A549 (cell line): ENCODE results near the gene LSS. TPM values are rescaled to one million over a fixed set of nuclear protein-coding genes. Genes with fewer than 3 reads are reported as not detected.
A peak's percentile ranks its signal among the peaks of the same experiment; 100 is the strongest.

Source experiments
- ATAC-seq, 2 experiments: fragments of 200-7000 bp in 1 of 2; fragments of >200 bp in 1 of 2; cut with Nextera tagmentation in 1 of 2; cut with Tn5 transposase in 1 of 2; 3 replicates each; pipeline versions ENCODE4 v1.8.0 to v1.9.1; 2018 to 2020; ENCODE audit warnings: mild to moderate bottlenecking in 1 of 2, moderate library complexity in 1 of 2
- CTCF ChIA-PET: fragments of 300-600 bp; sonication (Branson Sonifier 250); formaldehyde crosslinking; extraction: SDS; loops from one replicate; lab custom pipeline; 2021; ENCODE audit warnings: antibody characterized with exemption, inconsistent platforms; lab: Yijun Ruan, JAX
- POLR2A ChIA-PET: fragments of 350-600 bp; formaldehyde crosslinking; extraction: SDS; loops from one replicate; lab custom pipeline; 2021; ENCODE audit warnings: antibody characterized with exemption, inconsistent platforms; lab: Yijun Ruan, JAX
- DNase-seq, 2 experiments: peaks; one replicate each; pipeline versions ENCODE4 v3.0.0 to v3.0.0-alpha.2; 2011 to 2016; ENCODE audit warnings: low read depth in 1 of 2, low spot score in 1 of 2
- FAIRE-seq: peaks from 2 replicates; lab custom pipeline; 2011; peaks lifted over from hg19 to GRCh38; lab: Jason Lieb, UNC
- H3K27ac ChIP-seq, 2 experiments: fragments of >200 bp; sonication (Bioruptor Twin); formaldehyde crosslinking; 3 replicates each; pipeline ENCODE4 v1.5.1; 2016 to 2017
- H3K4me1 ChIP-seq: fragments of >200 bp; sonication (Bioruptor Twin); formaldehyde crosslinking; 3 replicates; pipeline ENCODE4 v1.6.1; 2016
- H3K4me2 ChIP-seq: fragments of >200 bp; sonication (Bioruptor Twin); formaldehyde crosslinking; 3 replicates; pipeline ENCODE4 v1.6.1; 2016
- H3K4me3 ChIP-seq: fragments of >200 bp; sonication (Bioruptor Twin); formaldehyde crosslinking; 3 replicates; pipeline ENCODE4 v1.5.1; 2016
- H3K9me3 ChIP-seq: fragments of >200 bp; sonication (Bioruptor Twin); formaldehyde crosslinking; 3 replicates; pipeline ENCODE4 v1.6.1; 2016
- BCL3 ChIP-seq: fragments of >200 bp; sonication (Bioruptor Twin); formaldehyde crosslinking; IDR thresholded peaks from 3 replicates; pipeline ENCODE4 v1.6.1; 2016
- CBX8 ChIP-seq: fragments of 200-600 bp; sonication (generic); IDR thresholded peaks from 2 replicates; pipeline ENCODE4 v1.6.1; 2016
- CEBPB ChIP-seq, 2 experiments: fragments of >200 bp in 1 of 2; sonication (Bioruptor Twin) in 1 of 2; formaldehyde crosslinking in 1 of 2; IDR thresholded peaks; 2 replicates each; pipeline ENCODE4 v1.6.1; 2012 to 2016
- CHD2 ChIP-seq: fragments of 150-350 bp; IDR thresholded peaks from 2 replicates; pipeline ENCODE4 v1.6.1; 2014; ENCODE audit warnings: low read length; ENCODE audit not compliant: partially characterized antibody
- CHD4 ChIP-seq: fragments of 200-600 bp; sonication (generic); IDR thresholded peaks from 2 replicates; pipeline ENCODE4 v1.6.1; 2016; ENCODE audit warnings: antibody characterized with exemption, mild to moderate bottlenecking, borderline replicate concordance
- EP300 ChIP-seq, 2 experiments: fragments of >200 bp; sonication (Bioruptor Twin); formaldehyde crosslinking; IDR thresholded peaks; 2 replicates in 1 of 2; 3 replicates in 1 of 2; pipeline ENCODE4 v1.6.1; 2016 to 2017
- FOSL2 ChIP-seq, 2 experiments: fragments of 450-650 bp in 1 of 2; fragments of >200 bp in 1 of 2; sonication (Bioruptor Twin) in 1 of 2; formaldehyde crosslinking; IDR thresholded peaks; 2 replicates each; pipeline versions ENCODE4 v1.5.0 to v1.6.1; 2016 to 2020; ENCODE audit warnings: mild to moderate bottlenecking in 1 of 2, moderate library complexity in 1 of 2
- HEYL ChIP-seq: fragments of 250-450 bp; sonication (Bioruptor Pico); IDR thresholded peaks from 2 replicates; pipeline ENCODE4 v1.8.0; 2021; ENCODE audit warnings: mild to moderate bottlenecking, moderate library complexity
- HMGXB4 ChIP-seq: fragments of 250-450 bp; sonication (Bioruptor Pico); IDR thresholded peaks from 2 replicates; pipeline ENCODE4 v1.5.0; 2021; ENCODE audit warnings: mild to moderate bottlenecking, moderate library complexity, borderline replicate concordance
- JUNB ChIP-seq: fragments of >200 bp; sonication (Bioruptor Twin); formaldehyde crosslinking; IDR thresholded peaks from 2 replicates; pipeline ENCODE4 v1.6.1; 2016
- KDM1A ChIP-seq: fragments of 200-600 bp; sonication (generic); IDR thresholded peaks from 2 replicates; pipeline ENCODE4 v1.6.1; 2016; ENCODE audit warnings: low read depth, mild to moderate bottlenecking
- MAFK ChIP-seq: fragments of 450-650 bp; IDR thresholded peaks from 2 replicates; pipeline ENCODE4 v1.6.1; 2014; ENCODE audit not compliant: partially characterized antibody
- MAZ ChIP-seq: fragments of 150-350 bp; IDR thresholded peaks from 2 replicates; pipeline ENCODE4 v1.6.1; 2014; ENCODE audit warnings: antibody characterized with exemption, low read depth, low read length, borderline replicate concordance
- NR3C1 ChIP-seq: fragments of >200 bp; sonication (Bioruptor Twin); formaldehyde crosslinking; IDR thresholded peaks from 3 replicates; pipeline ENCODE4 v1.6.1; 2017
- PHF8 ChIP-seq: fragments of 200-600 bp; sonication (generic); IDR thresholded peaks from 2 replicates; pipeline ENCODE4 v1.6.1; 2016; ENCODE audit warnings: low read depth, mild to moderate bottlenecking, antibody characterized with exemption, moderate library complexity, borderline replicate concordance
- RCOR1 ChIP-seq: fragments of 150-350 bp; IDR thresholded peaks from 2 replicates; pipeline ENCODE4 v1.6.1; 2014; ENCODE audit warnings: antibody characterized with exemption, low read length, low read depth
- RFX5 ChIP-seq: fragments of 450-650 bp; IDR thresholded peaks from 2 replicates; pipeline ENCODE4 v1.7.1; 2014; ENCODE audit warnings: antibody characterized with exemption, mild to moderate bottlenecking, moderate library complexity
- SREBF2 ChIP-seq: fragments of 450-650 bp; IDR thresholded peaks from 2 replicates; pipeline ENCODE4 v1.6.1; 2014; ENCODE audit warnings: mild to moderate bottlenecking, moderate library complexity
- TFCP2L1 ChIP-seq: fragments of 250-450 bp; sonication (Bioruptor Pico); IDR thresholded peaks from 2 replicates; pipeline ENCODE4 v1.5.0; 2021; ENCODE audit warnings: mild to moderate bottlenecking
- ZC3H11A ChIP-seq: fragments of 450-650 bp; IDR thresholded peaks from 2 replicates; pipeline ENCODE4 v1.6.1; 2014; ENCODE audit warnings: antibody characterized with exemption, mild to moderate bottlenecking
- ZFP36 ChIP-seq: fragments of 450-650 bp; IDR thresholded peaks from 2 replicates; pipeline ENCODE4 v1.6.1; 2014; ENCODE audit warnings: borderline replicate concordance; ENCODE audit not compliant: partially characterized antibody
- WGBS: methylation state at CpG from one replicate; pipeline ENCODE4 v1.1.6; 2017; ENCODE audit errors: missing lambda C conversion rate; 5-methylcytosine and 5-hydroxymethylcytosine counted together
- polyA plus RNA-seq, 4 experiments: library from polyadenylated mRNA; depleted of rRNA in 3 of 4; stranded (reverse); fragments of >200 nt; fragmentation: RNase III in 1 of 4; extraction: RNeasy Plus Mini Kit Qiagen cat#74134 plus additional on column Dnase treatment in 1 of 4; gene quantifications; 2 replicates in 3 of 4; 3 replicates in 1 of 4; pipeline ENCODE4 v1.2.3, GENCODE V29; 2011 to 2017
- TF ChIP-seq, protein P1 (sequence below): fragments of 450-650 bp; IDR thresholded peaks from 2 replicates; pipeline ENCODE4 v1.6.1; 2014; ENCODE audit warnings: antibody characterized with exemption
- TF ChIP-seq, protein P2 (sequence below): fragments of 250-450 bp; sonication (Bioruptor Pico); IDR thresholded peaks from 2 replicates; pipeline ENCODE4 v1.5.0; 2020; ENCODE audit warnings: low read depth, mild to moderate bottlenecking, moderate library complexity
- TF ChIP-seq, protein P3 (sequence below): fragments of 150-350 bp; IDR thresholded peaks from 2 replicates; pipeline ENCODE4 v1.6.1; 2014; ENCODE audit warnings: low read depth, mild to moderate bottlenecking, low read length

LSS gene
- polyA plus RNA-seq, 2 of the 4 experiments (the other 2 are of a cell fraction), result 9.5 to 22.0 TPM

- Histone ChIP-seq H3K4me2 (peak overlapping the region; percentile 81; the same call in 1 of the 3 replicates), H3K9me3 (no peaks in the 10 kb centered on the region), H3K4me3 (no peak overlapping the region), H3K4me1 (no peaks in the 10 kb centered on the region), H3K27ac (peak overlapping the region in 1 of 2 experiments; percentile 81; a peak in 4 of 6 replicates)
- 79% methylated on average over 2 of the region's 4 CpGs for WGBS
- POLR2A ChIA-PET, result interaction anchor here (1.4 kb wide), 1 partner anchor 14 kb away, joined by 3 read pairs; no protein-coding TSS in a partner anchor
- CTCF ChIA-PET, result interaction anchor here (0.8 to 2.9 kb wide), 7 partner anchors 10 to 182 kb away, joined by 3 to 34 read pairs (median 6); partner anchors contain the start of genes FTCD and MCM3AP
- ATAC-seq, result no peak
- TF ChIP-seq TFCP2L1 (no peak), NR3C1 (no peak), ZC3H11A (no peak), ZFP36 (no peak), CHD2 (no peak), BCL3 (no peak), FOSL2 (IDR thresholded peaks at IDR 0.05) (no peak), FOSL2 (CRISPR knock-in tag; IDR thresholded peaks at IDR 0.05) (no peak)
- FAIRE-seq, result no peak
- no peak for DNase-seq
Measured at GRCh38 chr21:46144464-46145070, 84.0 kb downstream of the LSS start.

- Histone ChIP-seq H3K4me1 (no peaks in the 10 kb centered on the region), H3K27ac (no peak overlapping the region)
- no peak for ATAC-seq
- TF ChIP-seq MAFK (peak; percentile 74), KDM1A (no peak), RCOR1 (no peak), JUNB (no peak), HEYL (CRISPR knock-in tag) (no peak), RFX5 (no peak)
- TF ChIP-seq, all 56 proteins: peak for 1
- FAIRE-seq (no peak), DNase-seq (no peak)
- WGBS, result 74% methylated on average over 21 of the region's 21 CpGs
- Histone ChIP-seq H3K4me3 (no peak overlapping the region), H3K9me3 (no peaks in the 10 kb centered on the region), H3K4me2 (no peak overlapping the region)
- ChIA-PET CTCF (interaction anchor here (0.6 to 3.3 kb wide), 27 partner anchors 11 to 275 kb away, joined by 3 to 34 read pairs (median 4); partner anchors contain the start of genes FTCD and MCM3AP), POLR2A (interaction anchor here (0.6 to 1.4 kb wide), 2 partner anchors 16 to 492 kb away, joined by 3 read pairs; partner anchors contain the start of gene PRMT2)
Measured at GRCh38 chr21:46142582-46143473, 85.7 kb downstream of the LSS start.

DNA sequence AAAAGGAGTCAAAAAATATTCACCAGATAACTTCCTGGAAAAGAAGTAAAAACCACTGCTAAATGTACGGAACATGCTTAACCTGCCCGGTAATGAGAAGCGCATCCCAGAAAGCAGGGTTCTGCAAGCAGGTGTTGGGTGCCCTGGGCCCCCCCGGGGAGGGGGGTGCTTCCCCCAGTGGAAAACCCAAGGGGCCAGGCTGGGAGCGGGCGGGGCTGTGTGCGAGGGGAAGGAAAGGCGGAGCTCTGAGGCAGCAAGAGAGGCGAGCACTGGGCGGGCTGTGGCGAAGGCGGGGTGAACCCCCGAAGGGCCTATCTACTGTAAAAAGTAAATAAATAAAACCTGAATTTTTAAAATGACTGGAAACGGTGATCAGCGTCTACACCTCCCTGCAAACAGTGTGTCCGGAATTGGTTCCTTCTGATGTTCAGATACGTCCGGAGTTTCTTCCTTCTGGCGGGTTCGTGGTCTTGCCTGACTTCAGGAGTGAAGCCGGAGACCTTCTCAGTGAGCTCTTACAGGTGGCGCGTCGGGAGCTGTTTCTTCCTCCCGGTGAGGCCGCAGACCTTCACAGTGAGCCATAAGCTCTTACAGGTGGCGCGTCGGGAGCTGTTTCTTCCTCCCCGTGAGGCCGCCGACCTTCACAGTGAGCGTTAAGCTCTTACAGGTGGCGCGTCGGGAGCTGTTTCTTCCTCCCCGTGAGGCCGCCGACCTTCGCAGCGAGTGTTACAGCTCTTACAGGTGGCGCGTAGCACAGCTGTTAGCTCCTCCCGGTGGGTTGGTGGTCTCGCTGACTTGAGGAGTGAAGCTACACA is 86.6 kb downstream of the LSS start:
- ChIA-PET CTCF (interaction anchor here (1.1 to 3.3 kb wide), 11 partner anchors 12 to 176 kb away, joined by 3 to 34 read pairs (median 4); partner anchors contain the start of gene FTCD), POLR2A (no interaction called here)
- no peak for ATAC-seq
- 90% methylated on average over 43 of the region's 45 CpGs for WGBS
- DNase-seq, result no peak
- H3K4me1 ChIP-seq, result no peaks in the 10 kb centered on the region
- no peak for FAIRE-seq
- no peaks in the 10 kb centered on the region for H3K9me3 ChIP-seq
- no peak overlapping the region for H3K4me3 ChIP-seq
- no peak overlapping the region for H3K4me2 ChIP-seq
- no peak overlapping the region for H3K27ac ChIP-seq
- TF ChIP-seq CBX8 (no peak), RCOR1 (no peak), EP300 (IDR thresholded peaks at IDR 0.05) (no peak), SREBF2 (no peak), MAZ (no peak), PHF8 (no peak), HMGXB4 (CRISPR knock-in tag) (no peak), CEBPB (IDR thresholded peaks at IDR 0.05) (no peak), CHD4 (no peak)
- TF ChIP-seq, protein P1, sequence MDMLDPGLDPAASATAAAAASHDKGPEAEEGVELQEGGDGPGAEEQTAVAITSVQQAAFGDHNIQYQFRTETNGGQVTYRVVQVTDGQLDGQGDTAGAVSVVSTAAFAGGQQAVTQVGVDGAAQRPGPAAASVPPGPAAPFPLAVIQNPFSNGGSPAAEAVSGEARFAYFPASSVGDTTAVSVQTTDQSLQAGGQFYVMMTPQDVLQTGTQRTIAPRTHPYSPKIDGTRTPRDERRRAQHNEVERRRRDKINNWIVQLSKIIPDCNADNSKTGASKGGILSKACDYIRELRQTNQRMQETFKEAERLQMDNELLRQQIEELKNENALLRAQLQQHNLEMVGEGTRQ, result no peak
- TF ChIP-seq, protein P2, sequence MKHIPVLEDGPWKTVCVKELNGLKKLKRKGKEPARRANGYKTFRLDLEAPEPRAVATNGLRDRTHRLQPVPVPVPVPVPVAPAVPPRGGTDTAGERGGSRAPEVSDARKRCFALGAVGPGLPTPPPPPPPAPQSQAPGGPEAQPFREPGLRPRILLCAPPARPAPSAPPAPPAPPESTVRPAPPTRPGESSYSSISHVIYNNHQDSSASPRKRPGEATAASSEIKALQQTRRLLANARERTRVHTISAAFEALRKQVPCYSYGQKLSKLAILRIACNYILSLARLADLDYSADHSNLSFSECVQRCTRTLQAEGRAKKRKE (CRISPR knock-in tag), result no peak
- TF ChIP-seq, protein P3, sequence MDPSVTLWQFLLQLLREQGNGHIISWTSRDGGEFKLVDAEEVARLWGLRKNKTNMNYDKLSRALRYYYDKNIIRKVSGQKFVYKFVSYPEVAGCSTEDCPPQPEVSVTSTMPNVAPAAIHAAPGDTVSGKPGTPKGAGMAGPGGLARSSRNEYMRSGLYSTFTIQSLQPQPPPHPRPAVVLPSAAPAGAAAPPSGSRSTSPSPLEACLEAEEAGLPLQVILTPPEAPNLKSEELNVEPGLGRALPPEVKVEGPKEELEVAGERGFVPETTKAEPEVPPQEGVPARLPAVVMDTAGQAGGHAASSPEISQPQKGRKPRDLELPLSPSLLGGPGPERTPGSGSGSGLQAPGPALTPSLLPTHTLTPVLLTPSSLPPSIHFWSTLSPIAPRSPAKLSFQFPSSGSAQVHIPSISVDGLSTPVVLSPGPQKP, result no peak
